Measurements from ENCODE around the gene ZNF74.

The ZNF74 gene

DNA sequence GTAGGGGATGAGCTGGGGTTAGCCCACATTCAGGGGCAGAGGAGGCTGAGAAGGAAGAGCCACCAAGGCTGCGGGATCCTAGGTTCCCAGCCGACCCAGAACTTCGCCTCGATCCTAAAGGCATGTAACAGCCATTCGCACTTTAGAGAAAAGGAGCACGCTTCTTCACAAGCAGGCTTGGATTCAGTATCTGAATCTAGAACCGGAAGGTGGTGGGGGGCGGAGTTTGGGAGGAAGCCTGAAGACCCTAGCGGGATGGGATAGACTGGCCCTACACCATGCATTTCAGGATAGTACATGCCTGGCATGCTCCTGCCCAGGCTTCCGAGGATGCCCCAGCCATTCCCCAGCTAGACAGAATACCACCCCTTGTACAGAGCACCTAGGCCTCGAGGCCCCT lies 39.2 kb downstream of the ZNF74 start:
- no peak overlapping the region for H3K9ac ChIP-seq (ENCODE audit: low read depth, low read length)
- no peaks in the 10 kb centered on the region for H3K9me3 ChIP-seq (ENCODE audit: control insufficient read depth, insufficient read depth, low read length)
- H3K4me3 ChIP-seq (ENCODE audit: low read depth, low read length) = no peak overlapping the region
- H3K36me3 ChIP-seq (ENCODE audit: control insufficient read depth, insufficient read depth, low read length) = peaks cover 3% of the 10 kb centered on the region
- no peaks in the 10 kb centered on the region for H3K4me1 ChIP-seq (ENCODE audit: control insufficient read depth, insufficient read depth, low read length)
- peaks cover 86% of the 10 kb centered on the region for H3K27me3 ChIP-seq (ENCODE audit: control insufficient read depth, insufficient read depth, low read length)

DNA sequence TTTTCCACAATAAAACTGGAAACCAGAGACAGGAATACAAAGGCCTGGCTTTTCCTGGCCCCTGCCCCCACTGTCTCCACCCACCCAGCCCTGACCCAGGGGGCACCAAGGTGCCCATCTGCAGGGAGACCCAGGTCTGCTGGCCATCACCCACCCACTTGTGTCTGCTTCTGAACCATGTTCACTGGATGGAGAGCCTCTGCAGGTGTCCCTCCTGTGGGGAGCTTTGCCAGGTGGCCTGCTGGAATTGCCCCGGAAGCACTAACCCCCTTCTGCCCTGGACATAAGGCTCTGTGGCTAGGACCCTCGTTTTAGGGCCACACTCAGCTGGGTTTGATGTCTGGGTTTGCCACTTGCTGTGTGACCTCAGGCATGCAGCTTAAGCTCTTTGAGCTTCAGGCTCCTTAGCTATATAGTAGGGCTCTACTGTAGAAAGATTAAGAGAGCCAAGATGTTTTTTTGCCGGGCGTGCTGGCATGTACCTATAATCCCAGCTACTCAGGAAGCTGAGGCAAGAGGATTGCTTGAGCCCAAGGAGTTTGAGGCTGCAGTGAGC lies 39.8 kb downstream of the ZNF74 start:
- Histone ChIP-seq H3K4me3 (ENCODE audit: low read depth, low read length) (no peak overlapping the region), H3K4me1 (ENCODE audit: control insufficient read depth, insufficient read depth, low read length) (peaks cover 3% of the 10 kb centered on the region), H3K9ac (ENCODE audit: low read depth, low read length) (no peak overlapping the region), H3K9me3 (ENCODE audit: control insufficient read depth, insufficient read depth, low read length) (no peaks in the 10 kb centered on the region), H3K27me3 (ENCODE audit: control insufficient read depth, insufficient read depth, low read length) (peaks cover 87% of the 10 kb centered on the region), H3K36me3 (ENCODE audit: control insufficient read depth, insufficient read depth, low read length) (peaks cover 2% of the 10 kb centered on the region)

DNA sequence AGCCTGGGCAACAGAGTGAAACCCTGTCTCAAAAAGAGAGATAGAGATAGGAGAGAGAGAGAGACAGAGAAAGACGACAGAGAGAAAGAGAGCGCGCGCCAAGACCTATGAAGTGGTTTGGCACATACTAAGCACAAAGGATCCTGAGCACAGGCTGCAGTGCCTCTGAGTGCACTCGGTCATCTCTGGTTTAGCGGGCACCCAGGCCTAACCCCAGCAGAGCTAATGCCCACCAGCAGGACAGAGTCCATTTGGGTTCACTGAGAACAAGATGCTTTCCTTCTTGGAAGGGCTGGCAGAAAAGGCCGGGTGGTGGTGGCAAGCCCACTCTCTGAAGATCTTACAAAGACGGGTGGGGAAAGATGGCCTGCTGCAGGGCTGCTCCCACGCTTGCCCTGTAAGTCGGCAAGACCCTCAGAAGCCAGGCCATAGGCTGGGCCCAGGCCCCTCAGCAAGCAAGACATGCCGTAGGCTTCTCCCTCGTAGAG lies 40.4 kb downstream of the ZNF74 start:
- H3K36me3 ChIP-seq (ENCODE audit: control insufficient read depth, insufficient read depth, low read length) = no peaks in the 10 kb centered on the region
- H3K9me3 ChIP-seq (ENCODE audit: control insufficient read depth, insufficient read depth, low read length) = no peaks in the 10 kb centered on the region
- H3K4me3 ChIP-seq (ENCODE audit: low read depth, low read length) = no peak overlapping the region
- H3K27me3 ChIP-seq (ENCODE audit: control insufficient read depth, insufficient read depth, low read length) = peaks cover 90% of the 10 kb centered on the region
- H3K4me1 ChIP-seq (ENCODE audit: control insufficient read depth, insufficient read depth, low read length) = peaks cover 3% of the 10 kb centered on the region
- no peak overlapping the region for H3K9ac ChIP-seq (ENCODE audit: low read depth, low read length)

DNA sequence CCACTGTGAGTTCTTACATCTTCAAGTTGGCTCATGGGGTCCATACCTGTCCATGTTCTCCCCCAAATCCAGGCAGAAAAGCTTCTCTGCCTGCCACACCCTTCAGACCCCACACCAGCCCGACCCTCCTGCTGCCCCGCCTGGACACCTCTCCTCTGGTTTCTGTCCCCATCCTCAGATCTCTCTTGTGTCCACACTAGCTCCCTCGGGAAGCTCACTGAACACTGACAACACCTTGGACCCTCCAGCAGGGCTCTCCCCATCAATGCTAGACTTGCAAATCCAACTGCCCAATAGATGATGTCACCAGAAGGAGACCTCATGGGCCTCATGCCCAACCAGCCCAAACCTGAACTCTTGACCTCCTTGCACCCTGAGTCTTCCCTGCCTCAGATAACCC lies 40.8 kb downstream of the ZNF74 start:
- peaks cover 88% of the 10 kb centered on the region for H3K27me3 ChIP-seq (ENCODE audit: control insufficient read depth, insufficient read depth, low read length)
- peaks cover 3% of the 10 kb centered on the region for H3K4me1 ChIP-seq (ENCODE audit: control insufficient read depth, insufficient read depth, low read length)
- no peaks in the 10 kb centered on the region for H3K9me3 ChIP-seq (ENCODE audit: control insufficient read depth, insufficient read depth, low read length)

DNA sequence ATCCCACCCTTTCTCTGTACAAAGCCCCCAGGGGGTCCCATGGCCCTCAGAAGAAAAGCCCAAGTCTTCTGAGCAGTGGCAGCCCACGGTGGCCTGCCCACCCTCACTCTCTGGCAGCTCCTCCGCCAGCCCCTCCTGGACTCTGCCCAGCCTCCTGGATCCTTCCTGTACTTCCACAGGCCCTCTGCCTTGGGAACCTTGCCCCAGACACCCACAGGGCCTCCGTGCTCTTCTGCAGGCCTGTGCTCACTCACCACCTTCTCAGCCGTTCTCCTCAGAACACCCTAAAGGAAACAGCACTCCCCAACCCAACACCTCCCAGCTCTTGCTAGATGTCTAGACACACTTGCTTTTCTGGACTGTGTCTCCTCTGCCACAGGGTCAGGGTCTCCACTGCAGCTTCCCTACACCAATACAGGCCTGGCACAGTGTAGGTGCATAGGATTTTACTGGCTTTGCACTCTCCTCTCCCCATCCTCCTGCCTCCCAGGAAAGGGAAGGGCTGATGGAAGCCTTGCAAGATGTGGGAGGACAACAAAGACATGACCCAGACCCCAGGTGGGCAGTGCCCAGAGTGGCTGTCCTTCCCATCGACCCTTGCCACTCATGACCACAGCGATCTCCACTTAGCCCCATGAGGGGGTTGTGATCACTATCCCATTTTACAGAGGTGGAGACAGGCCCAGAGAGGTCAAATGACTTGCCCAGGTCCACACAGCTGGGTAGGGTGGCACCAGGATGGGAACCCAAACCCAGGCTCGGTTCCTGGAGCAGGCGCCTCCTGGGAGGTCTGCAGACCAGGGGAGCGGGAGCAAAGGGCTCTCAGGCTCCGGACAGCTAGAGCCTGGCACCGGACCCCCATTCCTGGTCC lies 41.7 kb downstream of the ZNF74 start:
- H3K9ac ChIP-seq (ENCODE audit: low read depth, low read length) = no peak overlapping the region
- no peaks in the 10 kb centered on the region for H3K9me3 ChIP-seq (ENCODE audit: control insufficient read depth, insufficient read depth, low read length)
- H3K27me3 ChIP-seq (ENCODE audit: control insufficient read depth, insufficient read depth, low read length) = peaks cover 79% of the 10 kb centered on the region
- peak overlapping the region; percentile 26 for H3K4me3 ChIP-seq (ENCODE audit: low read depth, low read length)
- no peaks in the 10 kb centered on the region for H3K36me3 ChIP-seq (ENCODE audit: control insufficient read depth, insufficient read depth, low read length)
- H3K4me1 ChIP-seq (ENCODE audit: control insufficient read depth, insufficient read depth, low read length) = peaks cover 3% of the 10 kb centered on the region

More for the DNA sequence above, 40.8 kb downstream of the ZNF74 start:
- Histone ChIP-seq H3K9ac (ENCODE audit: low read depth, low read length) (no peak overlapping the region), H3K36me3 (ENCODE audit: control insufficient read depth, insufficient read depth, low read length) (no peaks in the 10 kb centered on the region), H3K4me3 (ENCODE audit: low read depth, low read length) (no peak overlapping the region)

DNA sequence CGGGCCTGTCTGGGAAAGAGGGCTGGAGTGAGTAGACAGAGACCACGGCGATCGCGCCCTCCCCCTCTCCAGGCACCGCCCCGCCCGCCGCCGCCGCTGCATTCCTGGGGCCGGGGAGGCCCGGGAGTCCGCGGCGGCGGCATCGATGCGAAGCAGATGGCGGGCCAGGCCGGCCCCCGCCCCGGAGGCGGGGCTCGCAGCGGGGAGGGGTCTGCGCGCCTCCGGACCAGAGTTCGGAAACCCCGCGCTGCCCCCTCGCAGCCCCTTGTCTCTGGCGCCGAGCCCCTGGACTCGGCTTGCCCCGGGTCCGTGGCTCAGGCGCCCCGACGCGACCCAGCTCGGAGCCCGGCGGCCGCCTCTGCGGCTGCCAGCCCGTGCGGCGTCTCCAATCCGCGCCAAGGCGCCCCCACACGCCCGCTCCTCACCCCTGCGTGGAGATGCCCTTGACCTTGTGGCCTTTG lies 42.4 kb downstream of the ZNF74 start:
- Histone ChIP-seq H3K27me3 (ENCODE audit: control insufficient read depth, insufficient read depth, low read length) (peaks cover 73% of the 10 kb centered on the region), H3K4me1 (ENCODE audit: control insufficient read depth, insufficient read depth, low read length) (peaks cover 3% of the 10 kb centered on the region), H3K9ac (ENCODE audit: low read depth, low read length) (no peak overlapping the region), H3K9me3 (ENCODE audit: control insufficient read depth, insufficient read depth, low read length) (no peaks in the 10 kb centered on the region), H3K4me3 (ENCODE audit: low read depth, low read length) (peak overlapping the region; percentile 48), H3K36me3 (ENCODE audit: control insufficient read depth, insufficient read depth, low read length) (no peaks in the 10 kb centered on the region)

DNA sequence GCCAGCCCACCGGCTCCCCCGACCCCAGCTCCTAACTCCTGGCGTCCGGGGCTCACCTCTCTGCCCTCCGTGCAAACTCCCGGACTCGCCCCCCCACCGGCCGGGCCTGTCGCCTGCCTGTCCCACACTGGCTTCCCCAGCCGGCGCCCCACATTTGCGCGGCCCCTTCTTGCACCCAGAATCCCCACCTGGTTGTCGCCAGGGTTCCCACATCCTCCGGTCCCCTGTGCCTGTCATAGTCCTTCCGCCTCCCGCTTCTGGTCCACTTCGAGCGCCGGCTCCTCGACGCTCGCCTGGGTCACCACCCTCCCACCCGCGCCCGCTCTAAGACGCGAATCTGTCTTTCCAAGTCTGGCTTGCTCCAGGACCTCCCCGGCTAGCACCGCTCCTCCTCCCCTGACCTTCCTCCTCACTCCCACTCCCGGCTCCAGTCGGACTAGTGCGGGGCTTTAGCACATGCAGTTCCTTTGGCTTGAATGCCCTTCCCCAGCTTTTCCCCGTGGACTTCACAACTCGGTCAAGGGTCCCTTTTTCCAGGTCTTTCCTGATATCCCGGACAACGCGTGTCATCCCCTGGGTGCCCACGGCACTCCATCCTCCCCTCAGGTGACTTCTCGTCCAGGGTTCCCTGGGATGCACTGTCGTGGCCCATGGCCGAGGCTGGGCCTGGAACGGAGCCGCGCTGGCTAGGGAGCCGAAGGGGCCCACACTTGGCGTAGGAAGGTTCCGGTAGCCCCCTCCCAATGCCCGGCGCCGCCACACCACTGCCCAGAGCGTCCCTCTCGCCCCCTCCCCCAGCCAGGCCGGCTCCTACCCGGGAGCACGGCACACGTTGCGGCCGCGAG lies 43.0 kb downstream of the ZNF74 start:
- H3K4me3 ChIP-seq (ENCODE audit: low read depth, low read length) = peak overlapping the region; percentile 48
- no peak overlapping the region for H3K9ac ChIP-seq (ENCODE audit: low read depth, low read length)
- no peaks in the 10 kb centered on the region for H3K36me3 ChIP-seq (ENCODE audit: control insufficient read depth, insufficient read depth, low read length)
- peaks cover 3% of the 10 kb centered on the region for H3K4me1 ChIP-seq (ENCODE audit: control insufficient read depth, insufficient read depth, low read length)
- peaks cover 68% of the 10 kb centered on the region for H3K27me3 ChIP-seq (ENCODE audit: control insufficient read depth, insufficient read depth, low read length)
- H3K9me3 ChIP-seq (ENCODE audit: control insufficient read depth, insufficient read depth, low read length) = no peaks in the 10 kb centered on the region

DNA sequence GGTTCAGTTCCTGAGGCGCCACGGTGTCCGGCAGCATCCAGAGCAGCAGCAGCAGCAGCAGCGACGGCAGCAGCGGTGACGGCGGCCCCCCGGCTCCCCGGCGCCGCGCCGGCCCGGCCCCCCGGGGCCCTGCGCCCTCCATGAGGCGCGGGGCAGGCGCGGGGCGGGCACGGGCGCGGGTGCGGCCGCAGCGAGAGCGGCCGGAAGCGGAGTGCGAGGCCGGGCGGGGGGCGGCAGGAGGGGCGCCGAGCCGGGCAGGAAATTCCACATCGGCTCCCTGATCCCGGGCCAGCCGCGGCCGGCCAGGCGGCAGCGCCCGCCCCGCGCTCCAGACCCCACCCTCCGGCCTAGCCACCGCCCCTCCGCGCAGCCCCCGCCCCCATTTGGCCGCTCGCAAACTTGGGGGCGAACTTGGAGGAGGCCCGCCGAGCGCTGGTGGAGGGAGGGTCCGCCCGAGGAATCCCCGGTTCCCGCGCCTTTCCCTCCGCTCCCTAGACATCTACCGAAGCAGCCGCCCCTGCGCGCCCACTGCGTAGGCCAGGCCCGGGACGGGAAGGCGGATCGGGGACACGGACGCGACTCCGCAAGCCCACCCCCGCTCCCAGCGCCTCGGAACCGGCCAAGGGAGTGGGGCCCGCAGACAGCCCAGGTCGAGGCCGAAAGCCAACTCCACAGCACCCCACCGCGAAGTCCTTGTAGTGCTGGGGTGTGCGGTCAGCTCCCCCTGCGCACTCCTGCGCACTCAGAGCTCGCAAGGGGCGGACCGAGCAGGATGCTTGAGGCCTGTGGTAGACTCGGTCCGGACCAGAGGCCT lies 43.9 kb downstream of the ZNF74 start, which contains the start of gene SCARF2:
SCARF2 (minus strand) TSS at position 213 of the 814 bp plus-strand sequence; CDS start at position 142, 71 bp downstream.
- Histone ChIP-seq H3K27me3 (ENCODE audit: control insufficient read depth, insufficient read depth, low read length) (peaks cover 61% of the 10 kb centered on the region), H3K4me3 (ENCODE audit: low read depth, low read length) (peak within 1 kb of the TSS; percentile 60), H3K36me3 (ENCODE audit: control insufficient read depth, insufficient read depth, low read length) (peaks cover 2% of the 10 kb centered on the region), H3K9ac (ENCODE audit: low read depth, low read length) (no peak within 1 kb of the TSS), H3K9me3 (ENCODE audit: control insufficient read depth, insufficient read depth, low read length) (no peaks in the 10 kb centered on the region), H3K4me1 (ENCODE audit: control insufficient read depth, insufficient read depth, low read length) (peaks cover 3% of the 10 kb centered on the region)

DNA sequence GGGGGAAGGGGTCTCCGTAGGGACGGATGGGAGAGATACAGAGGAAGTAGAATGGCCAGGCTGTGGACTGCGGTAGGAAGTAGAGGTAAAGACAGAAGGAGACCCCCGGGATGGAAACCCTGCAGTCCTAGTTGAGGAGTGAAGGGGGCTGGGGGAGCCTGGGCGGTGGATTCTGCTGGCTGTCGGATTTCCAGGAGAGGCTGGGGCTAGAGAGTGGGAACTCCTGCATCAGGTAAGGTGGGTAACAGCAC lies 44.4 kb downstream of the ZNF74 start:
- Histone ChIP-seq H3K4me1 (ENCODE audit: control insufficient read depth, insufficient read depth, low read length) (peaks cover 3% of the 10 kb centered on the region), H3K27me3 (ENCODE audit: control insufficient read depth, insufficient read depth, low read length) (peaks cover 55% of the 10 kb centered on the region), H3K9ac (ENCODE audit: low read depth, low read length) (no peak overlapping the region), H3K9me3 (ENCODE audit: control insufficient read depth, insufficient read depth, low read length) (no peaks in the 10 kb centered on the region), H3K36me3 (ENCODE audit: control insufficient read depth, insufficient read depth, low read length) (peaks cover 2% of the 10 kb centered on the region), H3K4me3 (ENCODE audit: low read depth, low read length) (peak overlapping the region; percentile 60)

DNA sequence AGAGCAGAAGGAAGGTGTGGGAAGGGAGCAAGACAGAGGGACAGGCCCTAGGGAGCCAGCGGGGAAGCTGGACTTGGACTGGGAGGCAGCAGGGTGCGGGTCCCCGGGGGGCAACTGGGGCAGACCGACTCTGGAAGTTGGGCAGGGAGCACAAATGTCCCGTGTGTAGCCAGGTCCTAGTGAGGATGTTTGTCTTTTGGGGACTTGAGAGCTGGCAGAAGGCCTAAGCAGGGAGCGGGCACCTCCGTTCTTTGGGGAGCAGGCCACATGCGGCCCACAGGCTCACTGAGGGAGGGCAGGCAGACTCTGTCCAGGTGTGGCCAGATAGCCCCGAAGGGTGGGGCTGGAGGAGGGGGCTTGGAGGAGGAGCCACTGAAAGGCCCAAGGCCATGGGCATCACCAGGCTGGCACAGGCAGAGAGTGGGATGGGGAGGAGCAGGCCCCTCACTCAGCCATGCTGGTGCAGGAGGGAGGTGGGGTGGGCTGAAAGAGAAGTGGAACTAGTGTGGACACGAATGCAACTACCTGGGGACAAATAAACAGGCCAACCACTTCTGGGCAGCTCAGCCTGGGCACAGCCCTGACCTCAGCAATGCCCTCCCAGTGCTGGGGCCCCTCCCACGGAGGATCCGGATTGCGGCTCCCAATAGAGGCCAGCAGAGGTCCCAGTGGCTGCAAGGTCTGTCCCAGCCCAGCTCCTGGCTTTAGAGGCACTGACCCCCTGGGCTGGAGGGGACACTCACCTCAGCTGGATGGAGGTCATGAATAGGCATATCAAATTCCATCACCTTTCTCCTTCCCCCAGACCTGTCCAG lies 44.9 kb downstream of the ZNF74 start:
- peaks cover 2% of the 10 kb centered on the region for H3K36me3 ChIP-seq (ENCODE audit: control insufficient read depth, insufficient read depth, low read length)
- peaks cover 3% of the 10 kb centered on the region for H3K4me1 ChIP-seq (ENCODE audit: control insufficient read depth, insufficient read depth, low read length)
- no peaks in the 10 kb centered on the region for H3K9me3 ChIP-seq (ENCODE audit: control insufficient read depth, insufficient read depth, low read length)
- peaks cover 50% of the 10 kb centered on the region for H3K27me3 ChIP-seq (ENCODE audit: control insufficient read depth, insufficient read depth, low read length)
- no peak overlapping the region for H3K9ac ChIP-seq (ENCODE audit: low read depth, low read length)
- peak overlapping the region; percentile 60 for H3K4me3 ChIP-seq (ENCODE audit: low read depth, low read length)

All from iPS-15b (cell line).